Fibroblast of upper back skin (primary cell): ENCODE results near the gene SULT1B1.

Experiments used
- DNase-seq: peaks from one replicate; pipeline ENCODE4 v3.0.0-alpha.2; 2013

Gene SULT1B1

DNA sequence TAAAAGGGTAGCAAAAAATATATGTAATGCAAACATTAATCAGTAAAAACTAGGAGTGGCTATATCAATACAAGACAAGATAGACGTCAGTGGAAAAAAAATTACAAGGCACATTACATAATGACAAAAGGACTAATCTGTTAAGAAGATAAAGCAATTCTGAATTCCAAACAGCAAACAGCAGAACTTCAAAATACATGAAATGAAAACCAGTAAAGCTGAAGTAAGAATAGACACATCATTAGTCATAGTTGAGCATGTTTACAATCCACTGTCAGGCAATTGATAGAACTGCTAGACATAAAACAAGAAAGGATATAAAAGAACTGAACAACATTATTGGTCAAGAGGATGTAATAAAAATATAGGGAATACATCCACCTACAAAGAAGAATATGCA is 12.2 kb downstream of the SULT1B1 start:
- no peak for DNase-seq

DNA sequence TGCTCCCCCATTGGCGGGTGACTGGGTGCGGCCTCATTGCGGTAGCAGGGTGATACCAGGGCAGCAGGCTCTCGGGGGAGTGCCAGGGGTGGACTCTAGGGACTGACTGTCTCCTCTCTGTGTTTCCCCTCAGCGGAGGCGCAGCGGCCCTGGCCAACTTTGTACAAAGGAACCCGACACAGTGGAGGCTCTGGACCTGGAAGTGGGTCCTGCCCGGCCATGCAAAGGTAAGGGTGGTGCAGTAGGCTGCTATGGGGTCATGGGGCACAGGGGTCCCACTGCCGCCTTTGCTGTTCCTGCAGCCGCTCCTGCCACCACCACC is 16.3 kb downstream of the SULT1B1 start:
- no peak for DNase-seq

DNA sequence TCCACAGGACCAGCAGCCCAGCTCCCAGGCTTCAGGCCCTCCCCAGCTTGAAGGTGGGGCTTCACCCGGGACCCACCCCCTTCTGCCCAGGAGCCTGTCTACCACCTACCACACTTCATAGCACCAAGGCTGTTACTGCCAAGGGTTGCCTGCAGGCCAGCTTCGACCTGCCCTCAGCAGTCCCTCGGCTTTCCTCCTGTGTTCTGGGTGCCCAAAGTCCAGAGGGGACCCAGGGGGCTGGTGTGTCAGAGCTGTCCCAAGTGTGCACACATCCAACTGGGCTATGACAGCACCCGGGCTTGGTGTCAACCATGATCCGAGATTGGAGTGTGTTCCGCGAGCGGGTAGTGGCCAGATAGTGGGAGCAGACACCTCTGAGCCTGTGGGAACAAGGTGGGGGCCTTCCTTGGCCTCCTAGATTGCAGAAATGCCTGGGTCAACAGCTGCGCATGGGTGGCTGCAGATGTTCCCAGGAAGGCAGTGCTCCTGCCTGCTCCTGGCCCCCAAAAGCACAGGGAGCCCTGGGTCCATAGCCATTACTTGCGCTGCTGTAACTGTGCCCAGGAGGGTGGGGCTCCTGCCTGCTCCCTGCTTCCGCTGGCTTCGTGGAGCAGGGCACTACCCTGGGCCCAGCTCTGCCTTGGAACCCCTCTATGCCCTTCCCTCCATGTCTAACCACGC is 16.8 kb downstream of the SULT1B1 start:
- no peak for DNase-seq

DNA sequence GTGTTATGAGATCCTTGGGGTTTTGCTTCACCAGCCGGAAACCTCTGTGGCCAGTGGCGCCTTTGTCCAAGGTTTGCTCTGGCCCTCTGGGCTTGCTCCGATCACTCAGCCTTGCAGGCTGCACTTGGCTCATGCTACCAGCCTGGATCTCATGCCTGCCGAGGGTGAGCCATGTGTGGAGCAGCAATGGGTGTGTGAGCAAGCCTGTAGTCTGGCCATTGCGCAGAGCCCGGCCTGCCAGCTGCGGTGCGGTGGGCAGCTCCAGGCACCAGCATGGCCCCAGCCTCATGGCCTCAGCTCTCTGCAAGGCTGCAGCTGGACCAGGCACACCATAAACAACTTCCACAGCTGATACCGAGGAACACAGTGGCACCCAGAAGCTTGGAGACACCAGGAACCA is 17.8 kb downstream of the SULT1B1 start:
- no peak for DNase-seq

DNA sequence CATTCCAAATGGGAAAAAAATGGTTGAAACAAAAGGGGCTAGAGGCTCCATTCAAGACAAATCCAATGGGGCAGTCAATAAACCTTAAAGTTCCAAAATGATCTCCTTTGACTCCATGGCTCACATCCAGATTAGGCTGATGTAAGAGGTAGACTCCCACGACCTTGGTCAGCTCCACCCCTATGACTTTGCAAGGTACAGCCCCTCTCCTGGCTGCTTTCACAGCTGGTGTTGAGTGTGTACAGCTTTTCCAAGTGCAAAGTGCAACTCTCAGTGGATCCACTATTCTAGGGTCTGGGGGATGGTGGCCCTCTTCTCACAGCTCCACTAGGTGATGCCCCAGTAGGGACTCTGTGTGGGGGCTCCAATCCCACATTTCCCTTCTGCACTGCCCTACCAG is 21.5 kb downstream of the SULT1B1 start:
- no peak for DNase-seq

- DNase-seq, result no peak
Measured at GRCh38 chr4:69735119-69735518, 25.3 kb downstream of the SULT1B1 start.

DNA sequence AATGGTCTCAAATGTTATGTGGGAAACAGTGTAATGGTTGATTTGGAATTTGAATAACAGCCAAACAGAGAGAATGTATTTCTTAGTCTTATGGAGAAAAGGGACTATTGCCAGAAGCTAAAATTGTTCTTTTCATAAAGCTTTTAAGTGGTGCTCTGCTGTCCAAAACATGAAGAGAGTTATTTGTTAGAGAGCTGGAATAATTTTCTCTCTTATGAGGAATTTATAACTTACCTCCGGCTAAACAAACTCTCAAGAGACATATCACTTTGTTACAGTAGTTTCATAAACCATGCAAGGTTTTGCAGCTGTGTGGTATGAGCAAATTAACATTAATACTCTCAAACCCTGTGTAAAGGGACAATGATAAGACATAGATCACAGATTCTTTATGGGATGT is 28.6 kb downstream of the SULT1B1 start:
- DNase-seq, result peak; percentile 63

- DNase-seq, result peak; percentile 70
Measured at GRCh38 chr4:69731241-69731640, 29.2 kb downstream of the SULT1B1 start.

DNA sequence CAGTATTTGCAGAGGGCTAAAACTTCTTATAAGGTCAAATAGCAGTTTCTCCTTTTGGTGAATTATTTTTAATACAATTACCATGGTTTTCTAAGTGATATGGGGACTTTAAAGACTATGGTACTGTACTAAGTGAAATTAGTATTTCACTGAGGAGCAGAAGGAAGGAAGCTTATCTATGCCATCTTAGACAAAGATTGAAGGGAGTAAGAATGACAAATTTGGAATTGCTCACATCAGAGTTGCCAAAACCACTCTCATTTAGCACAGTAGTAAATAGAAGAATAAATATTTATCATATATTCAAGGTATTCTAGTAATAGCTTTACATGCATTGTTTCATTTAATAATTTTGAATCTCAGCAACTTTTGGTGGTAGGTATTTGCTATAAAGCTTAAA is 30.4 kb downstream of the SULT1B1 start:
- no peak for DNase-seq

DNA sequence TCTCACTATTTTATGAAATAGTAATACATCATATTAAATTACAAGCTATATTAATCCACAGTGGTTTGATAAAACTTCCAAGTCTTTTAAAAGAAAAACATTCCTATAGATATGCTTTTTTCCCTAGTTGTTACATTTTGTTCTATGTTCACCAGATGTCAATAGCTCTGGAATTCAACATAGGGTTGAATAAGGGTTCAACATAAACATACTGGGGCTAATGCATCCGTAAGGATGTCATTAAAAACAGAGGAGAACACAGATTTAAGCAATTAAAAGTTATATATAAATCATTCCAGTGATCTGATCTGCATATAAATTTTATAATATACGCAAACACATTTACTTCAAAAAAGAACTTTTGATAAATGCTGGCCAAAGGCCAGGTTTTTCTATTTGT is 32.5 kb downstream of the SULT1B1 start:
- peak; percentile 17 for DNase-seq

GRCh38 chr4:69727426-69727825 is 33.0 kb downstream of the SULT1B1 start:
- no peak for DNase-seq

DNA sequence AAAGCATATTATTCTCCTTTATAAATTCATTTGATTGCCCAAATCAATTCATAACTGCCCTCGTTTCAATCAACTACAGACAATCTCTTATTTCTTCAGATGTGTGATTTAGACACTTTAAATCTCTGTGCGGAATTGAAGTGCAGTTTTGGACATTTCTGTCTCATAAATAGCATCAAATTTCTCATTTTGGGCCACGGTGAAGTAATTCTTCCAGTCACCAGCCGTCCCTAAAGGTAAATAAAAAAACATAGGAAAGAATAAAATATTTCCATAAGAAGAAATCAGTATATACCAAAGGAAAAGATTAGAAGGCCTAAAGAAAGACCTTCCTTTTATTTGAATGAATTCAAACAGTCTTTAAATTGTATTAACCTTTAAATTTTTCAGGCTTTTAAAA is 33.4 kb downstream of the SULT1B1 start:
- DNase-seq, result no peak

DNA sequence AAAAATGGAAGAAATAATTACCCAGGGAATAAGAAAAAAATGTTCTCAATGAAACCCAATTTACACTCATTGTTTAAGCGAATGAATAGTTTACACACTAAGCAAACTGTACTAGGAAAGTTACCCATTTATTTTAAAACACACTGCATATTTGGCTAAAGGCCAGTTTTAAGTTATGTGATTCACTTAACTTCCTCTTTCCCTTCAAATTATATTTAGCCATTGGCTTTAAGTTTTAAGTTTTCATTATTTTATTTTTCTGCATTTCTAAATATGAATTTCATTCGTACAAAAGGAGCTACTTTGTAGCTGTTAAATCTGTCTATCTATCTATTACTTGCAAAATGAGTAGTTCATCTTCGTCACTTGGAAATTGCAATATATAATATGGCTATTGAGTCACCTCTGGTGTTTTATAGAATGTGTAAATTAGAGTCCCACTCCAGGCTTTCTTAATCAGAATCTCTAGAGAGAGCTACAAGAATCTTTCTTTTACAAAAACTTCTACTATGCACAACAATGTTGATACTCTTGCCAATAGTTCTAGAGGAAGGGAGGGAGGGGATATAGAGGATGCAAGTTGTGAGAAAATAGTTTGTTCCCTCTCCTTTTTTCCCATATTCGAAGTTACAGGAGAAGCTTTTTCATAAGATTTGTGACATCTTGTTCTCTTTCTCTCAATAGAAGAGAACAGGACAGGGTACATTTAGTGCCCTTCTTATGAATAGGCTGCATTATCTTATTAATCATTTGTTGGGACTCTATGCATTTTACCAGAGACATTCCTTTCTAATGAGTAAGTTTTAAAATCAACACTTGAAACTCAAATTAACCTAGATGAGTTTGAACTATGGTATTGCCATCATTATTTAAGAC is 41.8 kb downstream of the SULT1B1 start:
- DNase-seq, result peak; percentile 34

- no peak for DNase-seq
Measured at GRCh38 chr4:69717778-69718177, 42.6 kb downstream of the SULT1B1 start.

GRCh38 chr4:69716654-69717053 is 43.8 kb downstream of the SULT1B1 start:
- no peak for DNase-seq

DNA sequence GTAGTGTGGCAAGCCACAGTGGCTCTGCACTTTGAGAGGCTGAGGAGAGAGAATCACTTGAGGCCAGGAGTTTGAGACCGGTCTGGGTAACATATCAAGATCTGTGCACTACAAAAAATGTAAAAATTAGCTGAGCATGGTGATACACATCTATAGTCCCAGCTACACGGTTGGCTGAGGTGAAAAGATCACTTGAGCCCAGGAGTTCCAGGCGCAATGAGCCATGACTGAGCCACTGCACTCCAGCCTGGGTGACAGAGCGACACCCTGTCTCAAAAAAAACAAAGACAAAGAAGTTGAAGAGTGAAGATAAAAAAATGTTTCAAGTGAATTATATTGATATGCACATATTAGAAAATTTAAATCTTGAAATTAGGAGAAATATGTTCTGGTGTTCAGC is 46.3 kb downstream of the SULT1B1 start:
- DNase-seq, result no peak

DNA sequence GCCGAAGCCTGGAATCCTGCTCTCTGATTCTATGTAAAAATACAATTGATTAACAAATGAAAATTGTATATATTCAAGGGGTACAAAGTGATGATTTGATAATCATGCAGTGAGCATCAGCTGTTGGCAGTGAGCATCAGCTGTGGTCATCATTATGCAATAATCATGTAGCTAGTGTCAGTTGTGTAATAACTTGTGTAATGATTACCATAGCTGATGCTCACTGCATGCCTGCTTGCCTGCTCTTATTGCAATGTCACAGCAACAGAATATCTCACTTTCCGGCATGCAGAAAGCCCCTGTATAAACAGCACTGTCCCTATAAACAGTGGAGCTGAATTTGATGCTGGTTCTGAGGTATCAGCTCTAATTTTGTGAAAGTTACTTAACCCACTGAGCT is 46.8 kb downstream of the SULT1B1 start:
- DNase-seq, result peak; percentile 22

DNA sequence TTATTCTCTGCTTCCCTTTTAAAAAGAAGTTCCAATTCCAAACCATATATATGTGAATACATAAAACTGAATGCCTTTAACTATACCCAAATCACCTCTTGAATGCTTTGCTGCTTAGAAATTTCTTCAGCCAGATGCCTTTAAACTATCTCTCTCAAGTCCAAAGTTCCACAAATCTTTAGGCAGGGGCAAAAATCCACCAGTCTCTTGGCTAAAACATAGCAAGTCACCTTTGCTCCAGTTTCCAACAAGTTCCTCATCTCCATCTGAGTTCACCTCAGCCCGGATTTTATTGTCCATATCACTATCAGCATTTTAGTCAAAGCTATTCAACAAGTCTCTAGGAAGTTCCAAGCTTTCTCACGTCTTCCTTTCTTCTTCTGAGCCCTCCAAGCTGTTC is 49.8 kb downstream of the SULT1B1 start:
- DNase-seq, result no peak

GRCh38 chr4:69708211-69708610 is 52.2 kb downstream of the SULT1B1 start:
- DNase-seq, result peak; percentile 10

DNA sequence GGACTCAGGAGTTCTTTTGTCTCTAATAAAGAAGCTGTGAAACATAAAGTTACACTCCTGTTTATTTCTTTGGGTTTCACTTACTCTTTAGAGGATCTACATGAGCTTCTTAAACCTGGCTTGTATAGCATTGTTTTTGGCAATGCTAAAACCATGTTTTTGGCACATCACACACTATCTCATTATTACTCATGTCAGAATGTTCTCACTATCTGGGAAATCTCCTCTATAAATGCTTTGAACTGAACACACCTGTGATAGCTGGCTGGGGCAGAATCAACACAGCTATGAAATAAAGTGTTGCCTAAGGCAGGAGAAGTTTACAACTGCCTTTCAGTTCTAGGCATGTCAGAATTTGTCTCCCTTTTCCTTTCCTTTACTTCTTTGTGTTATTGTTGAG is 52.6 kb downstream of the SULT1B1 start:
- DNase-seq, result no peak

DNA sequence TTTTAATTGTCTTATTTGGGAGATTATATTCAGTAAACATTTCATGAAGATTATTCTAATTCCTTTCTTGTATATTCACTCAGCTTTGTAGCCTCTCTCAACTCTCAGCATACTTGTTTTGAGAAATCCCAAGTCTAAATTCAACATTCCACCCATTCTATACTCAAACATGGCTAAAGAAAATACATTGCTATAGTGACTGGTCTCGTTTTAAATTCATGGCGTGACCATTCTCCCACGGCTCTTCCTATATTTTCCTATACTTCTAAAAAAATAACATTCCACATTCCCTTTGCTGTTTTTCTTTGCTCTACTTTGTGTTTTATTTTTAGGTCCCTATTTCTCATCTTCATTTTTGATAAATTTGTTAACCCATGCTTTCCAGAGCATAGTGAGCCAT is 58.2 kb downstream of the SULT1B1 start:
- DNase-seq, result no peak

GRCh38 chr4:69701696-69702095 is 58.7 kb downstream of the SULT1B1 start:
- no peak for DNase-seq

- DNase-seq, result no peak
Measured at GRCh38 chr4:69697536-69698242, 62.7 kb downstream of the SULT1B1 start.

DNA sequence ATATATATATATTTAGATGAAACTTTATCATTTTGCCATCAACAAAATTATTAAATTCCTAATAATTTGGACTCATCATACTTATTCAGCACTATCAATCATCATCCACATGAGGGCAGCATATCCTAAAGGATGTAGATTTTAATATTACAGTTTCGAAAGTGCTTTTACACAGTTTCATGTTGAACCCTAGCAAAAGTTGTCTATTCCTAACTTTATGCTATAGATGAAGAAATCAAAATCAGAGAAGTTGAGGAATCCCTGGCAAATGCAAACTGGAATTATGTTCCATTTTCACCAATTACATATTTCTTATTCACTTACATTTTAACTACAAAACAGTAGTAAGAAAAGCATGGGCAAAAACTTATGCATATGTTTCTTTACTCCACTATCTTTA is 70.8 kb downstream of the SULT1B1 start:
- peak; percentile 32 for DNase-seq
